ENCODE results near the gene LRRD1. TPM values are rescaled to one million over a fixed set of nuclear protein-coding genes. Genes with fewer than 3 reads are reported as not detected.

The LRRD1 gene
- total RNA-seq, 1 experiment from 2014 or later, result not detected

DNA sequence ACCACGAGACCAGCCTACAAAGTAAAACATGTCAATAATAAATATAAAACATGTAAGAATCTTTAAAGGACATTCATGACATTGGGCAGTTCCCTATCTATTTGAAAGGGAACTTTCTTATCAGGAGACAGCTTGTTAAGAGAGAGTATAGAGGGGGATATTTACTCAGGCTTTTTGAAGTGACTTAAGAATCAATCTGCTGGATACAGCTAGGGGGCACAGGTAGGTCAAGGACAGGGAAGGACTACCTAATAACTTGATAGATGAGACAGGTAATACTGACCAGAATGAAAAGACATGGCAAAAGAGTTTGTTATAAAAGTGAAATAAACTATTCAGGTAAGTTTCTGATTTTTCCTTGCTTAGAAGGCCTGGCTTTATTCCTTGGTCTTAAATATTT is 21.8 kb upstream of the LRRD1 start:
- ATAC-seq, result peak; percentile 66
- POLR2A ChIA-PET, result no interaction called here

DNA sequence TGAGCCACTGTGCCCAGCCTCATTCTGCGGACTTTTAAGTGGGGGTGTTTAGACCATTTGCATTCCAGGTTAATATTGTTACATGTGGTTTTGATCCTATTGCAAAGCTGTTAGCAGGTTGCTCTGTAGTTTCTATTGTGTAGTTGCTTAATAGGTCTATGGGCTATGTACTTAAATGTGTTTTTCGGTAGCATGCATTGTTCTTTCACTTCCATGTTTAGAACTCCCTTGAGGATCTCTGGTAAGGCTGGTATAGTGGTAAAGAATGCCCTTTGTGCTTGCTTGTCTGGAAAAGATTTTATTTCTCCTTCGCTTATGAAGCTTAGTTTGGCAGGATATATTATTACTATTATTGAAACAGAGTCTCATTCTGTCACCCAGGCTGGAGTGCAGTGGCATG is 13.4 kb upstream of the LRRD1 start:
- peaks cover 44% of the 10 kb centered on the region for H3K27me3 Mint-ChIP-seq (ENCODE audit: low read depth)
- POLR2A ChIA-PET, result no interaction called here
- DNase-seq (ENCODE audit: low spot score) (no peak), ATAC-seq (no peak)
- H3K4me3 Mint-ChIP-seq, result no peak overlapping the region
- CTCF ChIA-PET, result interaction anchor here (1.6 kb wide), 1 partner anchor 13 kb away, joined by 4 read pairs; the partner anchor contains the start of gene LRRD1
- H3K27ac Mint-ChIP-seq, result no peak overlapping the region
- H3K36me3 Mint-ChIP-seq, result peaks cover 67% of the 10 kb centered on the region
- peaks cover 56% of the 10 kb centered on the region for H3K9me3 Mint-ChIP-seq
- H3K4me1 Mint-ChIP-seq, result no peaks in the 10 kb centered on the region
- TF ChIP-seq FOXJ3 (CRISPR knock-in tag; IDR thresholded peaks at IDR 0.05; ENCODE audit: borderline replicate concordance) (no peak), RELA (CRISPR knock-in tag; IDR thresholded peaks at IDR 0.05; ENCODE audit: borderline replicate concordance) (no peak), ZNF317 (CRISPR knock-in tag; IDR thresholded peaks at IDR 0.05; ENCODE audit: borderline replicate concordance, low read depth) (no peak), ZNF219 (CRISPR knock-in tag; IDR thresholded peaks at IDR 0.05; ENCODE audit: borderline replicate concordance) (no peak), NR3C1 (CRISPR knock-in tag; conservative IDR thresholded peaks at IDR 0.05; ENCODE audit: low read depth) (no peak), ZNF416 (CRISPR knock-in tag; IDR thresholded peaks at IDR 0.05) (no peak)
- TF ChIP-seq, protein P1, sequence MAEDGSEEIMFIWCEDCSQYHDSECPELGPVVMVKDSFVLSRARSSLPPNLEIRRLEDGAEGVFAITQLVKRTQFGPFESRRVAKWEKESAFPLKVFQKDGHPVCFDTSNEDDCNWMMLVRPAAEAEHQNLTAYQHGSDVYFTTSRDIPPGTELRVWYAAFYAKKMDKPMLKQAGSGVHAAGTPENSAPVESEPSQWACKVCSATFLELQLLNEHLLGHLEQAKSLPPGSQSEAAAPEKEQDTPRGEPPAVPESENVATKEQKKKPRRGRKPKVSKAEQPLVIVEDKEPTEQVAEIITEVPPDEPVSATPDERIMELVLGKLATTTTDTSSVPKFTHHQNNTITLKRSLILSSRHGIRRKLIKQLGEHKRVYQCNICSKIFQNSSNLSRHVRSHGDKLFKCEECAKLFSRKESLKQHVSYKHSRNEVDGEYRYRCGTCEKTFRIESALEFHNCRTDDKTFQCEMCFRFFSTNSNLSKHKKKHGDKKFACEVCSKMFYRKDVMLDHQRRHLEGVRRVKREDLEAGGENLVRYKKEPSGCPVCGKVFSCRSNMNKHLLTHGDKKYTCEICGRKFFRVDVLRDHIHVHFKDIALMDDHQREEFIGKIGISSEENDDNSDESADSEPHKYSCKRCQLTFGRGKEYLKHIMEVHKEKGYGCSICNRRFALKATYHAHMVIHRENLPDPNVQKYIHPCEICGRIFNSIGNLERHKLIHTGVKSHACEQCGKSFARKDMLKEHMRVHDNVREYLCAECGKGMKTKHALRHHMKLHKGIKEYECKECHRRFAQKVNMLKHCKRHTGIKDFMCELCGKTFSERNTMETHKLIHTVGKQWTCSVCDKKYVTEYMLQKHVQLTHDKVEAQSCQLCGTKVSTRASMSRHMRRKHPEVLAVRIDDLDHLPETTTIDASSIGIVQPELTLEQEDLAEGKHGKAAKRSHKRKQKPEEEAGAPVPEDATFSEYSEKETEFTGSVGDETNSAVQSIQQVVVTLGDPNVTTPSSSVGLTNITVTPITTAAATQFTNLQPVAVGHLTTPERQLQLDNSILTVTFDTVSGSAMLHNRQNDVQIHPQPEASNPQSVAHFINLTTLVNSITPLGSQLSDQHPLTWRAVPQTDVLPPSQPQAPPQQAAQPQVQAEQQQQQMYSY (CRISPR knock-in tag; IDR thresholded peaks at IDR 0.05), result no peak
- TF ChIP-seq, protein P2, sequence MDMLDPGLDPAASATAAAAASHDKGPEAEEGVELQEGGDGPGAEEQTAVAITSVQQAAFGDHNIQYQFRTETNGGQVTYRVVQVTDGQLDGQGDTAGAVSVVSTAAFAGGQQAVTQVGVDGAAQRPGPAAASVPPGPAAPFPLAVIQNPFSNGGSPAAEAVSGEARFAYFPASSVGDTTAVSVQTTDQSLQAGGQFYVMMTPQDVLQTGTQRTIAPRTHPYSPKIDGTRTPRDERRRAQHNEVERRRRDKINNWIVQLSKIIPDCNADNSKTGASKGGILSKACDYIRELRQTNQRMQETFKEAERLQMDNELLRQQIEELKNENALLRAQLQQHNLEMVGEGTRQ (CRISPR knock-in tag; IDR thresholded peaks at IDR 0.05), result no peak
- TF ChIP-seq, protein P3, sequence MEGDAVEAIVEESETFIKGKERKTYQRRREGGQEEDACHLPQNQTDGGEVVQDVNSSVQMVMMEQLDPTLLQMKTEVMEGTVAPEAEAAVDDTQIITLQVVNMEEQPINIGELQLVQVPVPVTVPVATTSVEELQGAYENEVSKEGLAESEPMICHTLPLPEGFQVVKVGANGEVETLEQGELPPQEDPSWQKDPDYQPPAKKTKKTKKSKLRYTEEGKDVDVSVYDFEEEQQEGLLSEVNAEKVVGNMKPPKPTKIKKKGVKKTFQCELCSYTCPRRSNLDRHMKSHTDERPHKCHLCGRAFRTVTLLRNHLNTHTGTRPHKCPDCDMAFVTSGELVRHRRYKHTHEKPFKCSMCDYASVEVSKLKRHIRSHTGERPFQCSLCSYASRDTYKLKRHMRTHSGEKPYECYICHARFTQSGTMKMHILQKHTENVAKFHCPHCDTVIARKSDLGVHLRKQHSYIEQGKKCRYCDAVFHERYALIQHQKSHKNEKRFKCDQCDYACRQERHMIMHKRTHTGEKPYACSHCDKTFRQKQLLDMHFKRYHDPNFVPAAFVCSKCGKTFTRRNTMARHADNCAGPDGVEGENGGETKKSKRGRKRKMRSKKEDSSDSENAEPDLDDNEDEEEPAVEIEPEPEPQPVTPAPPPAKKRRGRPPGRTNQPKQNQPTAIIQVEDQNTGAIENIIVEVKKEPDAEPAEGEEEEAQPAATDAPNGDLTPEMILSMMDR (IDR thresholded peaks at IDR 0.05), result no peak

More for the DNA sequence above, 21.8 kb upstream of the LRRD1 start:
- DNase-seq (ENCODE audit: low spot score), result no peak
- Mint-ChIP-seq H3K27me3 (ENCODE audit: low read depth) (no peaks in the 10 kb centered on the region), H3K36me3 (peaks cover 11% of the 10 kb centered on the region), H3K4me3 (no peak overlapping the region), H3K4me1 (no peaks in the 10 kb centered on the region), H3K27ac (no peak overlapping the region), H3K9me3 (no peaks in the 10 kb centered on the region)
- CTCF ChIA-PET, result interaction anchor here (1.1 to 1.5 kb wide), 3 partner anchors 21 to 246 kb away, joined by 3 to 9 read pairs (median 4); partner anchors contain the start of genes ANKIB1, GATAD1, KRIT1 and LRRD1
- TF ChIP-seq SP1 (CRISPR knock-in tag; conservative IDR thresholded peaks at IDR 0.05), result no peak
- TF ChIP-seq NFYB (CRISPR knock-in tag; conservative IDR thresholded peaks at IDR 0.05; ENCODE audit: low read depth), result no peak
- TF ChIP-seq, protein P4, sequence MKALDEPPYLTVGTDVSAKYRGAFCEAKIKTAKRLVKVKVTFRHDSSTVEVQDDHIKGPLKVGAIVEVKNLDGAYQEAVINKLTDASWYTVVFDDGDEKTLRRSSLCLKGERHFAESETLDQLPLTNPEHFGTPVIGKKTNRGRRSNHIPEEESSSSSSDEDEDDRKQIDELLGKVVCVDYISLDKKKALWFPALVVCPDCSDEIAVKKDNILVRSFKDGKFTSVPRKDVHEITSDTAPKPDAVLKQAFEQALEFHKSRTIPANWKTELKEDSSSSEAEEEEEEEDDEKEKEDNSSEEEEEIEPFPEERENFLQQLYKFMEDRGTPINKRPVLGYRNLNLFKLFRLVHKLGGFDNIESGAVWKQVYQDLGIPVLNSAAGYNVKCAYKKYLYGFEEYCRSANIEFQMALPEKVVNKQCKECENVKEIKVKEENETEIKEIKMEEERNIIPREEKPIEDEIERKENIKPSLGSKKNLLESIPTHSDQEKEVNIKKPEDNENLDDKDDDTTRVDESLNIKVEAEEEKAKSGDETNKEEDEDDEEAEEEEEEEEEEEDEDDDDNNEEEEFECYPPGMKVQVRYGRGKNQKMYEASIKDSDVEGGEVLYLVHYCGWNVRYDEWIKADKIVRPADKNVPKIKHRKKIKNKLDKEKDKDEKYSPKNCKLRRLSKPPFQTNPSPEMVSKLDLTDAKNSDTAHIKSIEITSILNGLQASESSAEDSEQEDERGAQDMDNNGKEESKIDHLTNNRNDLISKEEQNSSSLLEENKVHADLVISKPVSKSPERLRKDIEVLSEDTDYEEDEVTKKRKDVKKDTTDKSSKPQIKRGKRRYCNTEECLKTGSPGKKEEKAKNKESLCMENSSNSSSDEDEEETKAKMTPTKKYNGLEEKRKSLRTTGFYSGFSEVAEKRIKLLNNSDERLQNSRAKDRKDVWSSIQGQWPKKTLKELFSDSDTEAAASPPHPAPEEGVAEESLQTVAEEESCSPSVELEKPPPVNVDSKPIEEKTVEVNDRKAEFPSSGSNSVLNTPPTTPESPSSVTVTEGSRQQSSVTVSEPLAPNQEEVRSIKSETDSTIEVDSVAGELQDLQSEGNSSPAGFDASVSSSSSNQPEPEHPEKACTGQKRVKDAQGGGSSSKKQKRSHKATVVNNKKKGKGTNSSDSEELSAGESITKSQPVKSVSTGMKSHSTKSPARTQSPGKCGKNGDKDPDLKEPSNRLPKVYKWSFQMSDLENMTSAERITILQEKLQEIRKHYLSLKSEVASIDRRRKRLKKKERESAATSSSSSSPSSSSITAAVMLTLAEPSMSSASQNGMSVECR (CRISPR knock-in tag; IDR thresholded peaks at IDR 0.05; ENCODE audit: borderline replicate concordance), result no peak
- no peak for TF ChIP-seq ZNF138 (CRISPR knock-in tag; conservative IDR thresholded peaks at IDR 0.05)
- no peak for TF ChIP-seq GABPB1 (CRISPR knock-in tag; IDR thresholded peaks at IDR 0.05)
- no peak for TF ChIP-seq ZNF121 (CRISPR knock-in tag; IDR thresholded peaks at IDR 0.05)
- TF ChIP-seq, protein P2 (CRISPR knock-in tag; IDR thresholded peaks at IDR 0.05), result no peak
- TF ChIP-seq NFE2L1 (CRISPR knock-in tag; IDR thresholded peaks at IDR 0.05), result no peak
- no peak for TF ChIP-seq CREM (CRISPR knock-in tag; IDR thresholded peaks at IDR 0.05)
- TF ChIP-seq, protein P5, sequence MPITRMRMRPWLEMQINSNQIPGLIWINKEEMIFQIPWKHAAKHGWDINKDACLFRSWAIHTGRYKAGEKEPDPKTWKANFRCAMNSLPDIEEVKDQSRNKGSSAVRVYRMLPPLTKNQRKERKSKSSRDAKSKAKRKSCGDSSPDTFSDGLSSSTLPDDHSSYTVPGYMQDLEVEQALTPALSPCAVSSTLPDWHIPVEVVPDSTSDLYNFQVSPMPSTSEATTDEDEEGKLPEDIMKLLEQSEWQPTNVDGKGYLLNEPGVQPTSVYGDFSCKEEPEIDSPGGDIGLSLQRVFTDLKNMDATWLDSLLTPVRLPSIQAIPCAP (CRISPR knock-in tag; IDR thresholded peaks at IDR 0.05), result no peak
- TF ChIP-seq CBFB (CRISPR knock-in tag; IDR thresholded peaks at IDR 0.05; ENCODE audit: low read depth), result no peak
- TF ChIP-seq, protein P6, sequence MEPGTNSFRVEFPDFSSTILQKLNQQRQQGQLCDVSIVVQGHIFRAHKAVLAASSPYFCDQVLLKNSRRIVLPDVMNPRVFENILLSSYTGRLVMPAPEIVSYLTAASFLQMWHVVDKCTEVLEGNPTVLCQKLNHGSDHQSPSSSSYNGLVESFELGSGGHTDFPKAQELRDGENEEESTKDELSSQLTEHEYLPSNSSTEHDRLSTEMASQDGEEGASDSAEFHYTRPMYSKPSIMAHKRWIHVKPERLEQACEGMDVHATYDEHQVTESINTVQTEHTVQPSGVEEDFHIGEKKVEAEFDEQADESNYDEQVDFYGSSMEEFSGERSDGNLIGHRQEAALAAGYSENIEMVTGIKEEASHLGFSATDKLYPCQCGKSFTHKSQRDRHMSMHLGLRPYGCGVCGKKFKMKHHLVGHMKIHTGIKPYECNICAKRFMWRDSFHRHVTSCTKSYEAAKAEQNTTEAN (CRISPR knock-in tag; IDR thresholded peaks at IDR 0.05), result no peak
- TF ChIP-seq, protein P7, sequence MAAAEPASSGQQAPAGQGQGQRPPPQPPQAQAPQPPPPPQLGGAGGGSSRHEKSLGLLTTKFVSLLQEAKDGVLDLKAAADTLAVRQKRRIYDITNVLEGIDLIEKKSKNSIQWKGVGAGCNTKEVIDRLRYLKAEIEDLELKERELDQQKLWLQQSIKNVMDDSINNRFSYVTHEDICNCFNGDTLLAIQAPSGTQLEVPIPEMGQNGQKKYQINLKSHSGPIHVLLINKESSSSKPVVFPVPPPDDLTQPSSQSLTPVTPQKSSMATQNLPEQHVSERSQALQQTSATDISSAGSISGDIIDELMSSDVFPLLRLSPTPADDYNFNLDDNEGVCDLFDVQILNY (CRISPR knock-in tag; IDR thresholded peaks at IDR 0.05), result no peak
